Epithelial cell of proximal tubule (primary cell): Measurements from ENCODE around the gene TMEM213. TPM values are rescaled to one million over a fixed set of nuclear protein-coding genes. Genes with fewer than 3 reads are reported as not detected.

Experiments used
- DNase-seq: peaks from one replicate; pipeline ENCODE4 v3.0.0-alpha.2; 2011; ENCODE audit warnings: low read depth
- H3K4me3 ChIP-seq: 2 replicates; pipeline ENCODE4 v1.5.1; 2011; ENCODE audit warnings: low read depth, mild to moderate bottlenecking, low read length
- total RNA-seq: library from RNA; depleted of rRNA; stranded (reverse); fragments of >200 nt; gene quantifications from 2 replicates; pipeline ENCODE4 v1.2.3, GENCODE V29; 2015
- TF ChIP-seq, protein P1 (sequence below): conservative IDR thresholded peaks from 2 replicates; pipeline ENCODE4 v1.5.1; 2012; ENCODE audit warnings: low read depth, mild to moderate bottlenecking, low read length

TMEM213 gene
- total RNA-seq, 1 donor from 2014 or later = not detected

DNA sequence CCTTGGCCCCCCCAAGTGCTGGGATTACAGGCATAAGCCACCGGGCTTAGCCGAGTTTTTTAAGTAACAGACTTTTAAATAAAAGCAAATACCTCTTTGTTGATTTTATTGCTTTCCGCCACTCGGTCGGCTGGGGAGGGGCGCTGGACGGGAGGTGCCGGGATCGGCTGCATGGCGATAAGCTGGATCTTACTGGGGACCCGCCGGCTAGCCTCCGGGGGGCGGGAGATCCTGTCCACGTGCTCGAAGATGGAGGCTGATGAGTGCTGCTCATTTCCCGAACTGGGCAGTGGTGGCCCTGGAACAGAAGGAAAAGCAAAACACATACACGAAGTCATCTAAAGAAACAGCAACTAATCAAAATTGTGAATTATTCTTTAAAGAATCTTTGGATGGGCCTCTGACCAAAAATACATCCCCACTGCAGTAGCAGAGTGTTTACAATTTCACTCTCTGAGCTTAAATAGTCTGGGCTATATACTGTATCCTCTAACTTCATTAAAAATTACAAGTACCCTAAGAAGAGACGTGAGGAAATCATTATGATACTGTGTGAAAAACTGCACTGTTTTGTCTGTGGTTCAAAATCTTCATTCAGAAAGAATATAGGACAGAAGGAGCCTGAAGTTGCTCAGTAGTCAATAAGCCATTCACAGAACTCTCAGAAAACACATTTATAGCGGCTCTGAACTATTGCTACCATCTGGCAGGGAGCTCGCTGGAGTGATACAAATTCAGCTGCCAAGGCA, 73.4 kb downstream of the TMEM213 start:
- no peak for DNase-seq
- H3K4me3 ChIP-seq = no peak overlapping the region
- TF ChIP-seq, protein P1, sequence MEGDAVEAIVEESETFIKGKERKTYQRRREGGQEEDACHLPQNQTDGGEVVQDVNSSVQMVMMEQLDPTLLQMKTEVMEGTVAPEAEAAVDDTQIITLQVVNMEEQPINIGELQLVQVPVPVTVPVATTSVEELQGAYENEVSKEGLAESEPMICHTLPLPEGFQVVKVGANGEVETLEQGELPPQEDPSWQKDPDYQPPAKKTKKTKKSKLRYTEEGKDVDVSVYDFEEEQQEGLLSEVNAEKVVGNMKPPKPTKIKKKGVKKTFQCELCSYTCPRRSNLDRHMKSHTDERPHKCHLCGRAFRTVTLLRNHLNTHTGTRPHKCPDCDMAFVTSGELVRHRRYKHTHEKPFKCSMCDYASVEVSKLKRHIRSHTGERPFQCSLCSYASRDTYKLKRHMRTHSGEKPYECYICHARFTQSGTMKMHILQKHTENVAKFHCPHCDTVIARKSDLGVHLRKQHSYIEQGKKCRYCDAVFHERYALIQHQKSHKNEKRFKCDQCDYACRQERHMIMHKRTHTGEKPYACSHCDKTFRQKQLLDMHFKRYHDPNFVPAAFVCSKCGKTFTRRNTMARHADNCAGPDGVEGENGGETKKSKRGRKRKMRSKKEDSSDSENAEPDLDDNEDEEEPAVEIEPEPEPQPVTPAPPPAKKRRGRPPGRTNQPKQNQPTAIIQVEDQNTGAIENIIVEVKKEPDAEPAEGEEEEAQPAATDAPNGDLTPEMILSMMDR = no peak

DNA sequence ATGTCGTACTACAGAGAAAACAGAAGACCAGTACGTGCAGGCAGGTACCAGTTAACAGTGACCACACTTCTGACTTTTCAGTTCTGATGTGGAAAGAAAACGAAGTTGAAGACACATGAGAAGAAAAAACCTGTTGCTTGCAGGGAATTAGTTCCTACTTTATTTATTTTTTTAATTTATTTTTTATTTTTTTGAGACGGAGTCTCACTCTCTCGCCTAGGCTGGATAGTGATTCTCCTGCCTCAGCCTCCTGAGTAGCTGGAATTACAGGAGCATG, 74.0 kb downstream of the TMEM213 start:
- DNase-seq = no peak
- no peak overlapping the region for H3K4me3 ChIP-seq
- TF ChIP-seq, protein P1 = no peak

DNA sequence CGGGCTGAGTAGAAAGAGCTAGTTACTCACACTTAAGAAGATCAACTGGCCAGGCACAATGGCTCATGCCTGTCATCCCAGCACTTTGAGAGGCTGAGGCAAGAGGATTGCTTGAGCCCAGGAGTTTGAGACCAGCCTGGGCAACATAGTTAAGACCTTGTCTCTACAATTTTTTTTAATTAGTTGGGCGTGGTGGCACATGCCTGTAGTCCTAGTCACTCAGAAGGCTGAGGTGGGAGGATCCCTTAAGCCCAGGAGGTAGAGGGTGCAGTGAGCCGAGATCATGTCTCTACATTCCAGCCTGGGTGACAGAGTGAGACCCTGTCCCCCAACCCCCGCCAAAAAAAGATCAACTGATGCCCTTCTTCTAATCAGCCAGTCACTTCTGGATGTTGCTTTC, 74.8 kb downstream of the TMEM213 start:
- DNase-seq = no peak
- TF ChIP-seq, protein P1 = no peak
- no peak overlapping the region for H3K4me3 ChIP-seq

DNA sequence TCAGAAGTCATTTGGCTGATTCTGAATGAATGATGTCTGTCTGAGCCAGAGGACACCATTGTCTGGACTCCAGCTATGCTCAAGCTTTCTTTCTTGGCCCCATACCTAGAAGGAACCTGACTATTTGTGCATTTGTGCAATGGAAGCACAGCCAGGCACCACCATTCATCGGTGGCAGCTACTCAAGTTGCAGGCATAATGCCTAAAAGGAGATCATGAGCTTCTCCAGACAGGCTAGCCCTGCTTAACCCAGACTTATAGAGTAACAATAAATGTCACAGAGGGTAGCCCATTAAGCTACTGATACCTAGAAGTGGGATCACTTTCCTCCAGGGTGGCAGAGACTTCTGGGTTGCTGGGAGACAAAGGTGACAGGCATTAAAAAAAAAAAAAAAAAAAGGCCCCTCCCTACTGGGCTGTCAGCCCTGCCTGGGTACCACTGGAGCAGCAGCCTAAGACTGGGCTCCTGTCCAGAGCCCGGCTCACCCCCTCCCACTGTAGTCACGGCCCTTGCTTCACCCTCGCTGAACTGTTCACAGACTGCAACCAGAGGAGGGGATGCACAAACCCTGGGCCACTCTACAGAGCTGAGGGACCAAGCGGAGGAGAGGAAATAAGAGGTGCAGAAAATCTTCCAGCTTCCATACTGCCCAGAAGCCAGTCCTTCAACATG, 75.6 kb downstream of the TMEM213 start:
- H3K4me3 ChIP-seq = no peak overlapping the region
- no peak for DNase-seq
- TF ChIP-seq, protein P1 = no peak

DNA sequence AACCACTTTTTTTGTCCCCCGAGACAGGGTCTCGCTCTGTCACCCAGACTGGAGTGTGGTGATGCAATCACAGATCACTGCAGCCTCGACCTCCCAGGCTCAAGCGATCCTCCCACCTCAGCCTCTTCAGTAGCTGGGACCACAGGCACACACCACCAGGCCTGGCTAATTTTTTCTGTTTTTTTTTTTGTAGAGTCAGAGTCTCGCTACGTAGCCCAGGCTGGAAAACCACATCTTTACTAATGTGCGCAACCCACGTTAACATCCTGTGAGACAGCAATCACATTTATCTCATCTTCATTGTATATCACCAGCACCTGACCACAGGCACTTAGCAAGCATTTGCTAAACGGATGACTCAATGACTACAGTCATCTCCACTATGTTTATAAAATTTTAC, 78.0 kb downstream of the TMEM213 start:
- TF ChIP-seq, protein P1 = no peak

DNA sequence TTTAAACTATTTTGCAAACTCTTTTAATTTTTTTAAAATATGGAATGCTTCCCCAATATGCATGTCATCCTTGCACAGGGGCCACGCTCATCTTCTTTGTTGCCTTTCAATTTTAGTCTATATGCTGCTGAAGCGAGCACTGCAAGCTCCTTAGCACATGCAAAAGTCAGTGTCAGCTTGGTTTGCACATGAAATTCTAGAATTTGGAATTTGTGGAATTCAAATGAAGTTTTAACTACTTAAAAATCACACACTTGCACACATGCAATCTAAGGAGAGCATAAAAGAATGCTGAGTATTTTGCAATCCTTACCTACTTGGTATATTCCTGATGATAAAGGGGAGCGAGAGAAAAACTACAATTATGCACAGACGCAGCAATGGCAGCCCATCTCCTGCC, 78.5 kb downstream of the TMEM213 start:
- DNase-seq = no peak
- TF ChIP-seq, protein P1 = no peak
- no peak overlapping the region for H3K4me3 ChIP-seq

More for the DNA sequence above, 78.0 kb downstream of the TMEM213 start:
- peak; percentile 32 for DNase-seq
- H3K4me3 ChIP-seq = no peak overlapping the region

DNA sequence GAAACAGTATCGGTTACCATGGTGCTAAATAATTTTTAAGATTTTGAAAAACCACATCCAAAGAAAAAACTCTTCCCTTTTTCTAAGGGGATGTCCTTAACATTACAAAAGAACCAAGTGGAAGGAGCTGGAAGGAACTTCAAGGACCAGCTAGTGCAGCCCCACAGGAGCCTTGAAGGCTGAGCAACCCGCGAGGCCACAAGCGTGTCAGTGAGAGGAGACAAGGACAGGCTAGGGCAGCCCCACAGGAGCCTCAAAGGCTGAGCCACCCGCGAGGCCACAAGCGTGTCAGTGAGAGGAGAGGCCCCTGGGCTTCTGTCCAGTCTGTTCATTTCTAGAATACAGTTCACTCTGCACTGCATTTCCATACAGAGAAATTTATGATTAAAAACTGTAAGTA, 80.3 kb downstream of the TMEM213 start:
- no peak for DNase-seq
- TF ChIP-seq, protein P1 = no peak
- no peak overlapping the region for H3K4me3 ChIP-seq
